T-helper 9 cell (primary cell): ENCODE data around the gene XPO6.
"Not testable (repeated sequence)": the region's sequence is repeated elsewhere in the genome, so short reads cannot be mapped to it uniquely, and the experiment has no call there.

ENCODE experiments used
- DNase-seq: peaks from one replicate; pipeline ENCODE4 v3.0.0-alpha.2; 2020
- total RNA-seq, 2 donors: gene quantifications; one replicate each; lab custom pipeline; 2026; lab: John Stamatoyannopoulos, UW

Gene XPO6, protein sequence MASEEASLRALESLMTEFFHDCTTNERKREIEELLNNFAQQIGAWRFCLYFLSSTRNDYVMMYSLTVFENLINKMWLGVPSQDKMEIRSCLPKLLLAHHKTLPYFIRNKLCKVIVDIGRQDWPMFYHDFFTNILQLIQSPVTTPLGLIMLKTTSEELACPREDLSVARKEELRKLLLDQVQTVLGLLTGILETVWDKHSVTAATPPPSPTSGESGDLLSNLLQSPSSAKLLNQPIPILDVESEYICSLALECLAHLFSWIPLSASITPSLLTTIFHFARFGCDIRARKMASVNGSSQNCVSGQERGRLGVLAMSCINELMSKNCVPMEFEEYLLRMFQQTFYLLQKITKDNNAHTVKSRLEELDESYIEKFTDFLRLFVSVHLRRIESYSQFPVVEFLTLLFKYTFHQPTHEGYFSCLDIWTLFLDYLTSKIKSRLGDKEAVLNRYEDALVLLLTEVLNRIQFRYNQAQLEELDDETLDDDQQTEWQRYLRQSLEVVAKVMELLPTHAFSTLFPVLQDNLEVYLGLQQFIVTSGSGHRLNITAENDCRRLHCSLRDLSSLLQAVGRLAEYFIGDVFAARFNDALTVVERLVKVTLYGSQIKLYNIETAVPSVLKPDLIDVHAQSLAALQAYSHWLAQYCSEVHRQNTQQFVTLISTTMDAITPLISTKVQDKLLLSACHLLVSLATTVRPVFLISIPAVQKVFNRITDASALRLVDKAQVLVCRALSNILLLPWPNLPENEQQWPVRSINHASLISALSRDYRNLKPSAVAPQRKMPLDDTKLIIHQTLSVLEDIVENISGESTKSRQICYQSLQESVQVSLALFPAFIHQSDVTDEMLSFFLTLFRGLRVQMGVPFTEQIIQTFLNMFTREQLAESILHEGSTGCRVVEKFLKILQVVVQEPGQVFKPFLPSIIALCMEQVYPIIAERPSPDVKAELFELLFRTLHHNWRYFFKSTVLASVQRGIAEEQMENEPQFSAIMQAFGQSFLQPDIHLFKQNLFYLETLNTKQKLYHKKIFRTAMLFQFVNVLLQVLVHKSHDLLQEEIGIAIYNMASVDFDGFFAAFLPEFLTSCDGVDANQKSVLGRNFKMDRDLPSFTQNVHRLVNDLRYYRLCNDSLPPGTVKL
- total RNA-seq, result 341 to 356 reads per million in 2 donors

DNA sequence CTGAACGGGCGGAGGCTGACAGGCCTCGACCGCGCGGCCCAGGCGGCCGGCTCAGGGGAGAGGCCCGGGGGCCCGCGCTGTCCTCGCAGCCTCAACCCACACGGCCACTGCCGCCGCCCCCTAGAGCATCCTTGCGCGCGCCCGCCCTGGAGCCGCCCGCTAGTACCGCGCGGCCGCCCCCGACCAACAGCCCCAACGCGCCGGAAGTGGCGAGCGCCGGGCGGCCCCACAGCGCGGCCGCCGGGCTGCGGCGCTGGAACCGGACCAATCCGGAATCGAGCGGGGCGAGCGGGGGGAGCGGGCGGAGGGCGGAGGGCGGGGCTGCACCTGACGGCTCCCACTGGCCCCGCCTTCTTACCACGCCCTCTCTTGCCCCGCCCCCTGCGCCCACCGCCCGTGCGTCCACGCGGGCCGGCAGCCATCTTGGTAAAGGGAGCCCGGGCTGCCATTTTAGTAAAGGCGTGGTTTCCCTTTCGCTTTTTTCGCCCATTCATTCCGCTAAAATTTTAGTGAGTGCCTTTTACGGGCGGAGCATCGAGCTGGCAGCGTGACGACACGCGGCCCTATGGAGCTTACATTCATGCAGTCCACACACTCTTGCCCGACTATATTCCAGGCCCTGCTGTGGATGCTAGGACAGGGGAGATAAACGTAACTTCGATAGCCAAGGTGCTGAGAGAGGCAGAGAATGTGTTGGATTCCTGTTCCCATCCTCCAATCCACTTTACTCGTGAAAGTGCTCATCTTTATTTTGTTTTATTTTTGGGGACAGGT lies at the start of gene XPO6:
Gene XPO6, minus strand, starts transcription at position 208 of the 774 bp plus-strand sequence. CDS start 597 bp downstream, outside the sequence.
- DNase-seq, result peak; percentile 100

DNA sequence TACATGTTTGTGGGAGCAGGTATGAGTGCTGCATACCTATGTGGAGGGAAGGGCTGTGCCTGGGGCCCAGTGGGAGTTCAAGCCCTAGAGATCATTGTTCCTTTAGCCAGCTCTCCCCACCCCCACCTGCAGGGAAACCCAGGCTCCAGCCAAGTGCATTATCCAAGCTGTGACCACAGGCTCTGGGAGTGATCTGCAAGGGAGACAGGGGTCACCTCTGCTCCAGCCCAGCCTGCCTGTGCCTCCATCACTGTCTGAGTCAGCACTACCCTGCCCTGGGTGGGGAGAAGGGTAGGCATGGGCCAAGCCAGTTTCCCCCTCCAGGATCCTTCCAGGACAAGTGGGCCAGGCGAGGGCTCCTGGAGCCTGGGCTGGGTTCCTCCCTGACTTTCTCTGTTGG lies 48.4 kb upstream of the XPO6 start:
- no peak for DNase-seq

DNA sequence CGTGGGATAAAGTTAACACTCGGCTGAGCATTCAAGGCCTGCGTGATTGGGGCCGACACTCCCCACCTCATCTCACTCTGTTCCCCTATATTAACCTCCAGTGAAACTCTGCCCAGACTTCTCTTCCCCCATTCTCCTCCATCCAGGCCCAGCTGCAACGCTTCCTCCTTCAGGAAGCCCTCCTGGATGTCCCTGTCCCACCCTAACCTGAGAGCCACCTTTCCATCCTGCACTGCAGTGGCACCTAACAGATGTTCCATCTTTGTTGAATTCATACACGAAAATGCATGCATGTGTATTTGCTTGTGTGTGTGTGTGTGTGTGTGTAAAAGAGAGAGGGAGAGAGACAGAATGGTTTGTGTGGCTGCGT lies 48.0 kb upstream of the XPO6 start:
- DNase-seq, result no peak

DNA sequence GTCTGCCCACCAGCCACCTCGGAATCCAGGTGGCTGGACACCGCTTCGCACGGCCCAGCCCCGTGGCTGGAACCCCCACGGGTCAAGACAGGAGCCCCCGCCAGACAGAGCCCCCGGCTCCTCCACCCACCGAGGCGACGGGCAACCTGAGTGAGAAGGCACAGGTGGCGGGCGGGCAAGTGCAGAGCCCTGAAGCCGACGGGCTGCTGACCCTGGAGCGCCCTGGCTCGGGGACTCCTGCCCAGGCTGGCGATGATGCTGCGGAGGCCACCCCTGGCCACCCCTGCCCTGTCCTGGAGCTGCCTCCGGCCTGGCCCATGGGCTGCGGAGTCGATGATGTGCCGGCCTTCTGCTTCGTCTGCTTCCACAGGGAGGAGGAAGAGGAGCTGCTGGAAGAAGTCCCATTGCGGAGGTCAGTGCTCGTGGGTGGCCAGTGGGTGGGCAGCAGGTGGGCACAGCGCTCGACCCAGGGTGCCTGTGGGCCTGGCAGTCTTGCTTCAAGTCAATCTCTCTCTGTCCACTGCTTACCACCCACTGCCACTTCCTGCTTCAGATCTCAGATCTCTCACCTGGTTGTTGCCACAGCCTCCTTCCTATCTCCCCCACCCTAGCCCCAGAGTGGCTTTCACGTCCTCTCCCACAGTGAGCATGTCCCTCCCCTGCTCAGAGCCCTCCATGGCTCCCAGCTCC lies 47.5 kb upstream of the XPO6 start:
- no peak for DNase-seq

DNA sequence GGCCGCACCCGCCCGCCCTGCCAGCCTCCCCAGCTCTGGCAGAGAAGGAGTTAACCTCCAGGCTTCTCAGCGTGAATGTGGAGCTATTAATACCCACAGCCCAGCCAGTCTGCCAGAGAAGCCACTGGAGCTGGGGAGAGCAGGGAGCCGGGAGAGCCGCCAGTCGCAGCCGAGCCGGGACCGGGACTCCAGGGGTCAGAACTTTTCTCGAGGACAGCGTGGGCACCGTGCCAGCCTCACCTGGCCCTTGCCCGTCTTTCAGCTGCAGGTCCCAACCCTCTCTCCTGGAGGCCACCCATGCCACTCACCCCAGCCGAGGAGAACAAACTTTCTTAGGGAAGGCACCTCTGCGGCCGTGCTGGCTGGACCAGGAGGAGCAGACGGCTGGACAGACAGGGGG lies 46.8 kb upstream of the XPO6 start:
- no peak for DNase-seq

DNA sequence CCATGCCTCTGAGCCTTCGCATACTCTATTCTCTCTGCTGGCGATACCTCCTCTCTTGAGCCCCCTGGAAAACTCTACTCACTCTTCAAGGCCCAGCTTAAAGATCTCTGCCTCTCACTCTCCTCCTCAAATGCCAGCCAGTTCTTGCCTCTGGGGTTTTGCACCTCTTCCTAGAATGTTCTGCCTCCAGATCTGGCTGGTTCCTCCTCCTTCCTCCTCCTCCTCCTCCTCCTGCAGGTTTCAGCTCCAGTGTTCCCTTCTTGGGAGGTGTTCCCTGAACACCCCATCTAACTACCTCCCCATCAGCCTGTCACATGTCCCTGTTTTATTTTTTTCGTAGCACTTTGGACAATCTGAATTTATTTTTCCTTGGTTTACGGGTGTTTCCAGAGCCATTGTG lies 45.5 kb upstream of the XPO6 start:
- no peak for DNase-seq

DNA sequence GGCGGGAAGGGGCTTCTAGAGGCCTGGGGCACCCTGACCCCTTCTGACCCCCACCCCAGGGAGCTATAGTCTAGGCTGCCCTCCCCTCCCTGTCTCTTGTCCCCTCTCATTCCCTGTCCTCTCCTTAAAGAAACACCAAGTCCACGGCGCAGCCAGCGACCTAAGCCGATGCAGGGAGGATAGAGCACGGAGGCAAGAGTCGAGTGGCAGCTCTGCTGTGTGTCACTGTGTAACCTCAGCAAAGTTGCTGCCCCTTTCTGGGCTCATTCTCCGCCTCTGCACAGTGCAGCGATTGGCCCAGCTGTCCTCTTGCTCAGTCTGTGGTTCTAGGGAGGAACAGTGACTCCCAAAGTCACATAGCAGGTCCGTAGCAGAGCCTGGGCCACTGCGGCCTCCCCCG lies 44.1 kb upstream of the XPO6 start:
- DNase-seq, result no peak

DNA sequence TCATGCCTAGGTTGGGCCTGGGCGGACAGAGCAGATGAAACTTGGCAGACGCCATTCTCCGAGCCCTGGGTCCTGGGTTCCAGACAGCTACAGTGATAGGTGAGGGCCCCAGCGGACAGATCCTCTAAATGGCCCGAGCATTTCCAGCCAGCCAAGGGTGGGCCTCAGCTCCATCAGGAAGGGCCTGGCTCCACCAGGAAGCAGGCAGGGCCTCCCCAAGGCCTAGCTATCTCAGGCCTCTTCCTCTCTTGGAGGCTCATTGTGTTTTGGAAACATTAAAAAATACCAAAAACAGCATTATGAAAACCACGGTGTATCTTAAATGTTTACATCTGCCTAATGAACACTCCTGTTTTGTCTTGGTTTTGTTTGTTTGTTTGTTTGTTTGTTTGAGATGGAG lies 42.4 kb upstream of the XPO6 start:
- DNase-seq, result no peak

DNA sequence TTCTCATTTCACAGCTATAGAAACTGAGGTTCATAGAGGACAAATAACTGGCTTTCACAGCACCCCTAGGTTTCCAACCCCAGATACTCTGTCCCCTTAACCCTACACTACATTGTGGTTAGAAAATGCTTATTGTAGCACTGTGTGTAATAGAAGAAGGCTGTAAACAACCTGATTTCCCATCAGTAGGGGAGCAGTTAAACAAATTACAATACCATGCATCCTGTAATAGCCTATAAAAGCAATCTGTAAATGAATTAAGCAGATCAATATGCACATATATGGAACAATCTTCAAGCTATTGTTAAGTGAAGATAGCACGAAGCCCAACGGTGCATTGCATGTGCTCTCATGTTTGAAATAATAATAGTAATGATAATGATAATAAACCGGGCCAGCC lies 39.2 kb upstream of the XPO6 start:
- DNase-seq, result no peak

DNA sequence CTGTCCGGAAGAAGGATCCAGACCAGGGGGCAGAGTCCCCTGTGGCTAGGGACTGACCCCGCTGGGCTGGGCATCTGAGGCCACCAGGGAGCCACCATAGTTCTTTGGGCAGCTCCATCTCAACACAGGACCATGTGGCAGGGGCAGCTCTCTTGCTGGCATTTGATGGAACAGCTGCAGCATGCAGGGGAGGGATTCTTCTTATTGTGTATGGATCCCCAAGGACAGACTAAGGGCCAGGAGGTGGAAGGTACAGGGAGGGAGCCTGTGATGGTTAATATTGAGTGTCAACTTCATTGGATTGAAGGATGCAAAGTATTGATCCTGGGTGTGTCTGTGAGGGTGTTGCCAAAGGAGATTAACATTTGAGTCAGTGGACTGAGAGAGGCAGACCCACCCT lies 37.7 kb upstream of the XPO6 start:
- DNase-seq, result not testable (repeated sequence)

DNA sequence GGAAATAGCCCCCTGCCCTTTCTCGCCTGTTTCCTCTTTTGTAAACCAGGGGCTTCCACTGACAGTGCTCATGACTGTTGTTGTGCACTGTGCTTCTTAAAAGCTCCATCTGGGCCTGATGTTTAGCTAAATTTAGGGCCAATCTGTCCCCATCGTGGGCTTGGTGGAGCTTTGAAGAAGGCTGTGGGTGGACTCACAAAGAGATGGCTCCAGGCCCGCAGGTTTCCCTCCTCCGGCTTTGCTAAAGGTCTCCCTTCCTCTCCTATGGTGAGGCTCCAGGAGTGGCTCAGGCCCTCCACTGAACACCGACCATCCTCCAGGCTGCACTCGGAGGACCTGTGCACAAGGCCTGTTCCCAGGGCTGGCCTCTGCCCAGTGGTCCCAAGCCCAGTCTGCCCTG lies 30.2 kb upstream of the XPO6 start:
- no peak for DNase-seq

DNA sequence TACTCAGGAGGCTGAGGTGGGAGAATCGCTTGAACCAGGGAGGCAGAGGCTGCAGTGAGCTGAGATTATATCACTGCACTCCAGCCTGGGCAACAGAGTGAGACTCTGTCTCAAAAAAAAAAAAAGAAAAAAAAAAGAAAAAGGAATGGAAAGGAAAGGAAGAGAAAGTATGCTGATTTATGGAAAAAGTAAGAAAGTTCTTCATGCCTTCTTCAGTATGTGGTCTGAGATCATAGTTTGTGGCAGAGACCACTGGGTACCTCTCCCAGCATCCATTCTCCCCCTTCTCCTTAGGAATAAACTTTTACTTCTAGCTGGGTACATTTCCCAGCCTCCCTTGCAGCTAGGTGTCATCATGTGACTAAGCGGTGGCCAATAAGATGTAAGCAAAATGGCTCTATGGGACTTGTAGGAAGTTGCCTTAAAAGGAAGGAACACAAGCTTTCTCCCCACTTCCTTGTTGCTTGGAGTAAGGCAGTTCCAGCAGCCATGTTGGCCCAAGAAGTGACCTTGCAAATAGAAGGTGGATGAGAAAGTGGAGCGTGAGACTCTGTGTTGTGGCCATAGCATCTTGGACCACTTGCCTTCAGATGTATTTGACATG lies 26.1 kb upstream of the XPO6 start:
- no peak for DNase-seq

DNA sequence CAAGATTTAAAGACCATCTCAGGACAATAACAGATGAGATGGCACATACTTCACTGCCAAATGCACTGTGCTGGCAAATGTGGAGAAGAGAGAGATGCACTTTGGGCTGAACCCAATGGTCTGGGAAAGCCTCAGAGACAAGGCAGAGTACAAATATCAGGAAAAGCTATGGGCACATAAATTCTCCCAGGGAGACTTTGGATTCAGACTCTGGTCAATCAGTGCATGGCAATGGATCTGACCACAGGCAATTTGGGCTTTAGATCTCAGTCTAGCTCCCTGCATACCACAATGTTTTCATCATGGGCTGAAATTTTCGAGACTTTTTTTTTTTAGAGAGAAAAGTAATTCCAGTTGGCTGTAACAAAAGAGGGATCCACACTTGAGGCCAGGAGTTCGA lies 20.0 kb upstream of the XPO6 start:
- DNase-seq, result no peak

DNA sequence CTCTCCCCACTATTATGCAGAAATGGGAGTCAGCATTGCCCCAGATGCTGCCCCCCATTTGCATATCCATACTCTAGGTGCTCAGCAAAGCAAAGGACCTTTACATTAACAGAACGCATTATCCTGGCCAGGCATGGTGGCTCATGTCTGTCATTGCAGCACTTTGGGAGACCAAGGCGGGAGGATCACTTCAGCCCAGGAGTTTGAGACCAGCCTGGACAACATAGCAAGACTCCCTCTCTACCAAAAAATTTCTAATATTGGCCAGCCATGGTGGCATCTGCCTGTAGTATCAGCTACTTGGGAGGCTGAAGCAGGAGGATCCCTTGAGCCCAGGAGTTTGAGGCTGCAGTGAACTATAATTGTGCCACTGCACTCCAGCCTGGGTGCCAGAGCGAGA lies 12.1 kb upstream of the XPO6 start:
- DNase-seq, result not testable (repeated sequence)

DNA sequence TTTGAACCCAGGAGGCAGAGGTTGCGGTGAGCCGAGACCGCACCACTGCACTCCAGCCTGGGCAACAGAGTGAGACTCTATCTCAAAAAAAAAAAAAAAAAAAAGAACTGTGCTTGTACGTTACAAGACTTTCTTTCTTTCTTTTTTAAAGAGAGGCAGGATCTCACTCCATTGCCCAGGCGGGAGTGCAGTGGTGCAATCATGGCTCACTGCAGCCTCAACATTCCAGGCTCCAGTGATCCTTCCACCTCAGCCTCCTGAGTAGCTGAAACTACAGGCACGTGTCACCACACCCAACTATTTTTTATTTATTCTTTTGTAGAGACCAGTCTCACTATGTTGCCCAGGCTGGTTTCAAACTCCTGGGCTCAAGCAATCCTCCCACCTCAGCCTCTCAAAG lies 8.0 kb upstream of the XPO6 start:
- not testable (repeated sequence) for DNase-seq

DNA sequence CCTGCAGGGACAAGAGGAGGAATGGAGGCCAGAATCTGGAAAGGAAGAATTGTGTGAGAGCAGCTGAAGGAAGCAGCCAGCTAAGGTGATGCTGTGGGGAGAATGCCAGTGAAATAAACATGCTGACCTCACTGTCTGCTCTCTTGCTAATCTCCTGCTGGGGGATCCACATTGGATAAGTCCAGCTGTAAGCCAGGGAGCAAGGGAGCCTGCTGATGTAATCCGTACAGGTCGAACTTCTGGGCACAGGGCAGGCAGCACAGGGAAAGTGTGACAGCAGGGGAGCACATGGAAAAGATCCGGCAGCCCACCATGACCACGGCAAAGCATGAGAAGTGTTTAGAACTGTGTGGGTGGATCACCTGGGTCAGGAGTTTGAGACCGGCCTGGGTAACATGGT lies 7.5 kb upstream of the XPO6 start:
- no peak for DNase-seq

DNA sequence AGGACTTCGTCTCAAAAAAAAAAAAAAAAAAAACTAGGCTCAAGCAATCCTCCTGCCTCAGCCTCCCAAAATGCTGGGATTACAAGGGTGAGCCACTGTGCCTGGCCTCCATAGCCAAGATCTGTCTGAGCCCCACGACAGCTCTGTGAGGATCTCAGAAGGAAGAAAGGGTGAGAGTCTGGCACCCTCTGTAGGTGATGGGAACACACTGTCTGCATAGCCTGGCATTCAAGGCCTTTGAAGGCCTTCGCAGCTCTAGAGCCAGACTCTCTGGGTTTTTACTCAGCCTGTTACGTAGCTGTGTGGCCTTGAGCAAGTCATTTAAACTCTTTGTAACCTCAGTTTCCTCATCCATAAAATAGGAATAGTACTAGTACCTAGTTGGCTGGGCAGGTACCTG lies 6.3 kb upstream of the XPO6 start:
- DNase-seq, result peak; percentile 39

DNA sequence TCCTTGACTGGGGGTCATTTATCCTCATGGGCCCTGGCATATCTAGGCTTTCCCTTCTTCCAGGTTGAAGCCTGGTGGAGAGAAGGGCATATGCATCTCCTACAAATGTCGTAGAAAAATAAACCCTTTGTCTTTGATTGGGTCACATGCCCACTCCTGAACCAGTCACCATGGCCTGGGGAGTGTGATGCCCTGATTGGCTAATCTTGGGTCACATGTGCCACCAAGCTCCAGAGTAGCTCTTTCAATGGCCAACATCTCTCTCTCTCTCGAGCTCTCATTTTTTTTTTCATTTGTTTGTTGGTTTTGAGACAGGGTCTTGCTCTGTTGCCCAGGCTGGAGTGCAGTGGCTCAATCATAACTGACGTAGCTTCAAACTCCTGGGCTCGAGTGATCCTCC lies 5.6 kb upstream of the XPO6 start:
- DNase-seq, result no peak

DNA sequence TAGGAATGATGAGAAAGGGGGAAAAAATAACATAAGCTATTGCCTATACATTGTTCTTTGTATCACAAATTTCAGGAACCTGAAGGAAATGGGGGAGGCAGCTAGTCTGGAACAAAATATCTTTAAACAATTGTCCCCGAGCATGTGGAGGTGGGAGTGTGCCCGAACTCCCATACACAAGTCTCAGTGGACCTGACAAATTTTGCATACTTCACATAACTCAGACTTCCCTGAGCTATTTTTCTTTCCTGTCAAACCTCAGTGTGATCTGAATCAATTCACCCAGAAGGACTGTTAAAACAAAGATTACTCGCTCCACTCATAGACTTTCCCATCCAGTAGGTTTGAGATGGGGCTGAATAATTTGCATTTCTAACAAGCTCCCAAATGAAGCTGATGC lies 1.6 kb upstream of the XPO6 start:
- DNase-seq, result no peak

DNA sequence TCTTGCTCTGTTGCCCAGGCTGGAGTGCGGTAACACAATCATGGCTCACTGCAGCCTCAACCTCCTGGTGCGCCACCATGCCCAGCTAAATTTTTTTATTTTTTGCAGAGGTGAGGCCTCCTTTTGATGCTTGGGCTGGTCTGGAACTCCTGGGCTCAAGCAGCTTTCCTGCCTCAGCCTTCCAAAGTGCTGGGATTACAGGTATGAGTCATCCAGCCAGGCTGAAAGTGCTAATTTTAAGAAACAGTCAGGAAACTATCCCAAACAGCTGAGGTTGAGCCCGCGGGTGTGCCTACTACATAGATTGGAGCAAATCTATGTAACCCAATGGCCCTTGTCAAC lies 738 bp upstream of the XPO6 start:
- DNase-seq, result no peak

DNA sequence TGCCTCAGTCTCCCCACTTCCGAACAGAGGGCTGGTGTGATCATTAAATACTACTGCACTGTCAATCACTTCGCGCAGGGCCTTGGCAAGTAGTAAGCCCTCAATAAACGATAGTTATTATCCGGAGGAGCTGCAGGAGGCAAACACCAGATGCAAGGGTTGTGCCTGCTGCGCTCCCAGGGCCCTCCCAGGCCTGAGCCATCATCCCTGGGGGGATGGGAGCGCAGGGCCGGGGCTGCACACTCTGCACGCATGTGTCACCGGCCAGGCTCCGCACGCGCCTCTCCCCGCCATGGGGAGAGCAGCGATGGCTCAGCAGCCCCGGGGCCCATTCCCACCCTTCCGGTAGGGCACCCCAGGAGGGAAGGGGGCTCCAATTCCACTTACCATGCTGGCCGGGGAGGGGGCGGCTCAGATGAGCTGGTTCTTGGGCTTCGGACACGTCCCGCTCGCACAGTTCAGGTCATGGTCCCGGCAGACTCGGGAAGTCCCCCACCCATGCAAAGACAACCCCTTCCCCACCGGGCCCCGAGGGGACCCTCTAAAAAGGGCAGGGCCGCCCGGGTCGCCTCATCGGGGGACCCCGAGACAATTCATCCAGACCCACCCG lies 681 bp downstream of the XPO6 start:
- DNase-seq, result peak; percentile 45
